HG02798 (cell line): ENCODE data around the gene NOXO1.
"Not testable (repeated sequence)": the region's sequence is repeated elsewhere in the genome, so short reads cannot be mapped to it uniquely, and the experiment has no call there.

Experiments used
- ATAC-seq: cut with Tn5 transposase; IDR thresholded peaks from one replicate; pipeline ENCODE4 v1.9.1; 2021; ENCODE audit warnings: mild to moderate bottlenecking; ENCODE audit not compliant: unreplicated experiment, poor library complexity

The NOXO1 gene

GRCh38 chr16:1944612-1945199 is 36.6 kb downstream of the NOXO1 start:
- ATAC-seq = no peak

DNA sequence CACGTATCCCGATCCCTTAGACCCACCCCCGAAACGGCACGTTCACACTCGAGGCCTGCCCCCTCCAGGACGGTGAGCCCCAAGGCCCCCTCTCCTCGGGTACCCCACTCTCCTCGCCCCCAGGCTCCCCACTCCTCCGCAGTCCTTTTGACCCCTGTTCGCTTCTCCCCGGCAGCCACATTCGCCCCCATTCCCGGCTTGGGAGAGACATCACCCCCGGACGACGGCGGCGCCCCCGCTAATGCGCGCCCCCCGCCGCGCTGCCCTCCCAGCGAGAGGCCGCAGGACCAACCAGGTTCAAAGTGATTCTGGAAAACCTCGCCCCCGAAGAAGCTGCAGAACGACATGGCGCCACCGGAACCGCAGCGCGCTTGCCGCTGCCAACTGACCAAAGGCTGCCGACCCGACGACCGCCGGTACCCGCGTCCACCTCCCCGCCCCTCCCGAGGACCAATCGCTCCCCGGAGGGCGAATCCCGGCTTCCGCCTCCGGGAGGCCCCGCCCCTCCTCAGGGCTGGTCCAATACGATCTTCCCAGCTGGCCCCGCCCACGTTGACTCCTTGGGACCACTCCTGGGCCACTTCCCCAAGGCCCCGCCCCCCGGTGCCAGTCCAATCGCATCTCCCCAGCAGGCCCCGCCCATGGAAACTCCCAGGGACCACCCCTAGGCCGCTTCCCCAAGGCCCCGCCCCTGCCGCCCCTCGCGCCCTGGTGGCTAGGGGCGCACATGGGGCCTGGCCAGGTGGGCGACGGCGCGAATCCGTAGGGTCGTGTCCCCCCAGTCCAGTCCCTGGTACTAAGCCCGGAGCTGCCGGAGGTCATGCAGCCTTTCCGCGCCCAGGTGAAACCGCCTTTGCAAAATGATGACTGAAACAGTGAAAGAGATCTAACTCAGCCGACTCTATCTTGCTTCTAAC is 38.2 kb downstream of the NOXO1 start, which contains the start of gene MSRB1:
TSS of gene MSRB1 (minus strand) at position 390 of the 917 bp plus-strand sequence. CDS start at position 347, 43 bp downstream.
- peak; percentile 96 for ATAC-seq

GRCh38 chr16:1942047-1942809 is 39.0 kb downstream of the NOXO1 start:
- no peak for ATAC-seq

GRCh38 chr16:1941162-1942046 is 39.9 kb downstream of the NOXO1 start:
- no peak for ATAC-seq

DNA sequence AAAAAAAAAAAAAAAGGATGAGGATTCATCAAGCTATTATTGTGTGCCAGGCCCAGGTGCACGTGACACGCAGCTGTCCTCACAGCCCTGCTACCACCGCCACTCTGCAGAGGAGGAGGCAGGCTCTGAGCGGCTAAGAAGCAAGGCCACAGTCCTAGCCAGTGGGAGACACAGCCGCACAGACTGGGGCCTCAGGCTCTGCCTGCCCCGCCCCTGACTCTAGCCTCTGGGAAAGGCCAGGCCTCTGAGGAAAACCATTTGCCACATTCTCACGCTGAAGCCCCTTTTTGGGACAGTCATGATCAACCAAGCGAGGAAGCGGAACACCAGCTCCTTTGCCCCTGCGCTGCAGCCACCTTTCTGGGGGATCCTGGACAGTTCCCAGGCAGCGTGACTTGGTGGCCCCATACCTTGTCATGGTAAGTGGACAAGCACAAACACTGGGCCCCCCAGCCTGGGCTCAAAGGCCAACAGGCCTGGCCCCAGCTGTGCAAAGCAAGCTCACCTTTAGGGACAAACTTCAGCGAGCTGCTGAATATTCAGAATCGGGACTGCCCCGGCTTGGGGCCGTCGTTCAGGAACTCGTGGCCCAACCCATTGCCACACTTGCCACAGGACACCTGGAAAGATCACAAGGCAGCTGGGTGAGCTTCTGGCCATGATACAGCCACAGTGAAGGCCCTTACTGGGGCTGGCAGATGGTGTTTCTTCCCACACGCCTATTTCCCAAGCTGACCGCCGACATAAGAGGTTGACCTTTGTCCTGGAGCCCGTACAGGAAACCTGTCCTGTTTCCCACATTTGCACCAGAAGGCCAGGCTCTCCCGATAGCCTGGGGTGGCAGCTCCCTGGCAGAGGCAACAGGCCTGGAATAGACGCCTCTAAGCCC is 40.8 kb downstream of the NOXO1 start:
- no peak for ATAC-seq

GRCh38 chr16:1939833-1940232 is 41.4 kb downstream of the NOXO1 start:
- ATAC-seq = not testable (repeated sequence)

DNA sequence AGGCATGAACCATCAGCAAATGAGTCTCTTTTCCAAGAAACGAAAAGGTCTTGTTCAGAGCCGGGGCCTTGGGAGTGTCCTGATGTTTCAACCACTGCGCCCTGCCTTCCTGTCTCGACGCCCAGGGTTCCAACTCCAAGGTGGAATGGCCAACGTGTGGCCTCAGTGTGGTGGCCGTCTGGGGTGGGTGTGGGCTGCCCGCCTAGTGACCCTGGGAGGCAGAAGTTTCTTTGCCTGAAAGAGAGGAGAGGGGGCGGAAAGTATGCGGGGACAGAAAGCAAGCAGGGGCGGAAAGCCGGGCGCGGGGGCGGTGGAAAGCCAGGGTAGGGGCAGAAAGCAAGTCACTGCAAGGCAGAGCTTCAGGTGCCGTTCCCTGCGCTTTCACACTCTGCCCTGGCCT is 42.4 kb downstream of the NOXO1 start:
- no peak for ATAC-seq

DNA sequence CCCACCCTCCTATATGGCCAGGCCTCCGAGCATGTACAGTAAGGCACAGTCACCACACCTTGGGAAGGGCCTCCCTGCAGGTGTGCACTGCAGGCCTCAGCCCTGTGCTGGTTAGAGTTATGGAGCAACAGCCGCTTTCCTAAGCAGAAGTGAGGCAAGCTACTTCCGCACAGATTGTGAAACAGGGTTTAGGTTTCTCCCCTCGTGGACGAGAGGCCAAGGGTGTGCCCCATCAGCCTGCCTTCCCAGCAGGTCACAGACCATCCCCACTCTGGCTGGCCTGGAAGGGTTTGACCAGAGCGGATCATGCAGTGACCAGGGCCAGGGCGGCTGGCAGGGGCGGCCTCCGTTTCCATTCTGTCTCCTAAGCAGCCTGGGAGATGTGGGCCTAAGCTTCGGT is 43.0 kb downstream of the NOXO1 start:
- ATAC-seq = no peak

- ATAC-seq = no peak
Measured at GRCh38 chr16:1936945-1937479, 44.3 kb downstream of the NOXO1 start.

DNA sequence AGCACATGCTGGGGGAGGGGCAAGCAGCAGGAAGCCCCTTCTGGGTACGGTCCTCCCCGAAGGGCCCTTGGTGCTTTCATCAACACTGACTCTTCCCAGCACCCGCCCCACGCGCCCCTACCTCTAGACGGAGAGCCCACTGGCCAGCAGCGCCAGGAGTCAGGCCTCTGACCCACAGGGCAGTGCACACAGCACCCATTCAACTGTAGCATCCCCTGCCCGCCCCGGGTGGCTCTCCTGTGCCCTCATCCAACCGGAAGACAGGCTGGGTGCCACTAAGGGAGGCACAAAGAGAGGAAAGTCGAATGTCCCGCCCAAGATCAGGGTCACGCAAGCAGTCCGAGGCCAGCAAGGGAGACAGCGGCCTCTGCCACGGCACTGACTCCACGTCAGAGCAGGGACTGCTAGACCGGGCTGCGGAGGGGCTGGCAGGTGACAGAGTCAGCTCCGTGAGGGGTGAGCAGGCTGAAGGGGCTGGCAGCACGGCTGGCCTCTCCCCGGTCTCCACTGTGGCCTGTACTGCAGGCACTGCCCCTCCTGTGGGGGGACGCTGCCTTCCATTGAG is 48.1 kb downstream of the NOXO1 start:
- no peak for ATAC-seq

DNA sequence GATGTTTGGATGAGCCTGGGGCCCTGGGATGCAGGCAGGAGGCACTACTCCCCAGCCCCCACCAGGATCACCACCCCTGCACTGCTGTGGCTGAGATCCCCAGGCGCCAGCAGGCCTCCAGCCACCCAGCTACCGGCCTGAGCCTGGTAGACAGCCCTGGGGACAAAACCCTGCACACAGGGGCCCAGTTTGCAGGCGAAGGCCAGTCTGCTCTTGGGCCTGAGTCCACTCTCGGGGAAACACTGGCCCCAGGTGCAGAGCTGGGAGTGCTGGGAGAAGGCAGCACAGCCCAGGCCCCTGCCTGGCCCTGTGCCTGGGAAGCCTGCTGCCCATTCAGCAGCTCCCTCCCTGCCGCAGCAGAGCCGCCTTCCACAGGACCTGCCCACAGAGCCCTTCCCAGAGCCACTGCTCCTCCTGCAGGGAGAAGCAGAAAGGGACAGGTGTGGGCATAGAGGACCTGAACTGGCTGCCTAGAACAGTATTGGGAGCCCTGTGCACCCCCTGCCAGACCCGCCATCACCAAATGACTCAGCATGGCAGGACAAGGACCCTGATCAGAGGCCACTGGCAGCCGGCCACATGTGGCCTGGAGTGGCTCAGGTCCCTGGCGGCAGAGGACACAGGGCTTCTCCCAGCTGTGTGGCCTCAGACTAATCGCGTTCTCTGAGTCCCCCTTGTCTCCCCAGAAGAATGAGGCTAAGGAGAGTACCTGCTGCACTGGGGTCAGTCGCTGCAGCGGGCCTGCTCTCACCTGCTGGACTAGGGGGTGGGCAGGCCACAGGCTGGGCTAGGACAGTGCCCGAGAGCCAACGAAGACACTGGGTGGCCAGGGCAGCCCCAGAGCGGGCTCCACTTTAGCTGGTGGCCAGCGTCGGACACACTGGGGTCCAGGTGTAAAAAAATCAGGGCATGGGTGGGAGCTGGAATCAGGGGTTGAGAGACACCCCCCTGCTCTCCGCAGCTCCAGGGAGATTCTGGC is 48.9 kb downstream of the NOXO1 start:
- no peak for ATAC-seq

DNA sequence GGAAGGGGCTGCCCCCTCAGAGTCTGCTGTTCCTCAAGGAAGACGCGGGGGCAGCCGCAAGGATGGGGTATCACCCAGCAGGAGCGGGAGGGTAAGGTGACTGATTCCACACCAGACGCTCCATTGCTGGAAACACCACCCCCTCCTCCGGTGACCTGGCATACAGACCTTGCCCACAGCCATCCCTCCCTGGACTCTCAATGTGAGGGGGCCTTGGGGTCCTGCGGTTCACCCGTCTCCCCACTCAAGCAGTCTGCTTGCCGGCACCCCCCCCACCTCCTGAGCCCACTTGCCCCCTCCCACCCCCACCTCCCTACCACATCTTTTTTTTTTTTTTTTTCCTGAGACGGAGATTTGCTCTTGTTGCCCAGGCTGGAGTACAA is 50.9 kb downstream of the NOXO1 start:
- ATAC-seq = no peak

- ATAC-seq = peak; percentile 90
Measured at GRCh38 chr16:1929578-1930337, 51.5 kb downstream of the NOXO1 start.

DNA sequence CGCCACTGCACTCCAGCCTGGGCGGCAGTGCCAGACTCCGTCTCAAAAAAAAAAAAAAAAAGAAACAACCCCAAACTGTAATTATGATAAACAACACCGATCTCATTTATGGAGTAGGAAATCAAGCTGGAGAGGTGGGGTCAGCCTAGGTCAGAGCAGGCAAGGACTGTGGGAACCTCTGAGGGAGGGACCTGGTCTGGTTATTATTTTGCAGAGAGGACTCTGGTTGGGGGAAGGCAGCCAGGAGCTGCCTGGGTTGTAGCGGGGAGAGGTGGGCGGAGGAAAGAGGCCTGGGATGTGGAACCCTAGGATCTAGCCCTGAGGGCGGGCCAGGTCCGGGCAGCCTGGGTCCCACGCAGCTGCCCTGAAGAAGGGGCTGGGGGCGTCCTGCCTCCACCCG is 52.2 kb downstream of the NOXO1 start:
- ATAC-seq = no peak
